Osteocyte (in vitro differentiated cells): ENCODE results near the gene IL7R. TPM values are rescaled to one million over a fixed set of nuclear protein-coding genes. Genes with fewer than 3 reads are reported as not detected.
"Not testable (repeated sequence)": the region's sequence is repeated elsewhere in the genome, so short reads cannot be mapped to it uniquely, and the experiment has no call there.

Experiments
- DNase-seq: peaks from one replicate; pipeline ENCODE4 v3.0.0; 2021; ENCODE audit warnings: mixed read lengths; ENCODE audit not compliant: unreplicated experiment; ENCODE audit errors: extremely low spot score
- H3K27ac Mint-ChIP-seq: one replicate; pipeline ENCODE4 v1.8.0; 2021; ENCODE audit warnings: mild to moderate bottlenecking, mixed read lengths; ENCODE audit not compliant: unreplicated experiment
- H3K27me3 Mint-ChIP-seq: one replicate; pipeline ENCODE4 v1.8.0; 2021; ENCODE audit warnings: mixed read lengths; ENCODE audit not compliant: unreplicated experiment
- H3K36me3 Mint-ChIP-seq: one replicate; pipeline ENCODE4 v1.8.0; 2021; ENCODE audit warnings: mixed read lengths; ENCODE audit not compliant: unreplicated experiment
- H3K4me1 Mint-ChIP-seq: one replicate; pipeline ENCODE4 v1.8.0; 2021; ENCODE audit warnings: mixed read lengths; ENCODE audit not compliant: unreplicated experiment
- H3K4me3 Mint-ChIP-seq: one replicate; pipeline ENCODE4 v1.8.0; 2021; ENCODE audit warnings: mild to moderate bottlenecking, moderate library complexity, mixed read lengths; ENCODE audit not compliant: unreplicated experiment
- H3K9me3 Mint-ChIP-seq: one replicate; pipeline ENCODE4 v1.8.0; 2021; ENCODE audit warnings: mixed read lengths; ENCODE audit not compliant: unreplicated experiment
- CTCF ChIP-seq: fragments of 200-600 bp; sonication (generic); IDR thresholded peaks from 2 replicates; pipeline ENCODE4 v1.5.0; 2021; ENCODE audit warnings: antibody characterized with exemption, mild to moderate bottlenecking, moderate library complexity
- total RNA-seq: library from RNA; stranded (reverse); gene quantifications from 2 replicates; pipeline ENCODE4 v1.2.1, GENCODE V29; 2021

The IL7R gene
- total RNA-seq, 1 donor from 2014 or later = 0.43 TPM

GRCh38 chr5:35890021-35891020 lies 33.6 kb downstream of the IL7R start:
- no peak overlapping the region for H3K27ac Mint-ChIP-seq
- H3K4me1 Mint-ChIP-seq = peaks cover 2% of the 10 kb centered on the region
- no peak for TF ChIP-seq CTCF
- no peak for DNase-seq
- no peaks in the 10 kb centered on the region for H3K36me3 Mint-ChIP-seq
- no peaks in the 10 kb centered on the region for H3K9me3 Mint-ChIP-seq
- no peak overlapping the region for H3K4me3 Mint-ChIP-seq
- H3K27me3 Mint-ChIP-seq = no peaks in the 10 kb centered on the region

GRCh38 chr5:35892799-35893198 lies 36.1 kb downstream of the IL7R start:
- H3K4me1 Mint-ChIP-seq, H3K9me3 Mint-ChIP-seq, H3K36me3 Mint-ChIP-seq, DNase-seq, H3K27ac Mint-ChIP-seq, H3K4me3 Mint-ChIP-seq, H3K27me3 Mint-ChIP-seq: not testable (repeated sequence)

GRCh38 chr5:35894131-35894530 lies 37.4 kb downstream of the IL7R start:
- Mint-ChIP-seq H3K27ac (no peak overlapping the region), H3K9me3 (no peaks in the 10 kb centered on the region), H3K36me3 (no peaks in the 10 kb centered on the region), H3K4me1 (no peaks in the 10 kb centered on the region), H3K27me3 (no peaks in the 10 kb centered on the region), H3K4me3 (no peak overlapping the region)
- no peak for TF ChIP-seq CTCF
- DNase-seq = no peak

- no peak for DNase-seq
- Mint-ChIP-seq H3K9me3 (no peaks in the 10 kb centered on the region), H3K4me1 (no peaks in the 10 kb centered on the region), H3K27me3 (no peaks in the 10 kb centered on the region), H3K36me3 (no peaks in the 10 kb centered on the region), H3K27ac (no peak overlapping the region), H3K4me3 (no peak overlapping the region)
- TF ChIP-seq CTCF = no peak
Observed at GRCh38 chr5:35898952-35899660, 42.4 kb downstream of the IL7R start.

- Mint-ChIP-seq H3K9me3 (no peaks in the 10 kb centered on the region), H3K4me1 (no peaks in the 10 kb centered on the region), H3K4me3 (no peak overlapping the region), H3K27ac (no peak overlapping the region), H3K36me3 (no peaks in the 10 kb centered on the region), H3K27me3 (no peaks in the 10 kb centered on the region)
- DNase-seq = no peak
- no peak for TF ChIP-seq CTCF
Observed at GRCh38 chr5:35899800-35900199, 43.1 kb downstream of the IL7R start.
